Fibroblast of lung (primary cell): ENCODE results near the gene ATP5PD.

ENCODE experiments used
- EZH2 ChIP-seq: IDR thresholded peaks from 2 replicates; pipeline ENCODE4 v1.5.1; 2012; ENCODE audit warnings: low read length, control low read depth, mild to moderate bottlenecking; ENCODE audit errors: missing control alignments
- TF ChIP-seq, protein P1 (sequence below), 2 donors: IDR thresholded peaks in 1 of 2; conservative IDR thresholded peaks in 1 of 2; 1 replicate in 1 of 2; 2 replicates in 1 of 2; pipeline ENCODE4 v1.5.1; 2011 to 2012; ENCODE audit warnings: low read length in 2 of 2, control low read depth in 1 of 2, inconsistent platforms in 1 of 2, low read depth in 1 of 2, mild to moderate bottlenecking in 1 of 2

DNA sequence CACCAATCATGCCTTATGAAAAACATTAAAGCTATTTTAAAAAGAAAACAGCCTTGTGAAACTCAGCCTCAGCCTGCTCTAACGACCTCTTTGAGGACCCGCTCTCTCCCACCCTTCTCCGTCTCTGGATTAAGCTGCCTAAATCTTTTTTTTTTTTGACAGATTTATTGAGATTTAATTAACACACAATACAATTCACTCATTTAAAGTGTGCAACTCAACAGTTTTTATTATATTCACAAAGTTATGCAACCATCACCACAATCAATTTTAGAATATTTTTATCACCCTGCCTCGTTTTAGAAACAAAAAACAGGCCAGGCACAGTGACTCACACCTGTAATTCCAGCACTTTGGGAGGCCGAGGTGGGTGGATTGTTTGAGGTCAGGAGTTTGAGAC is 50.9 kb downstream of the ATP5PD start:
- TF ChIP-seq, protein P1, sequence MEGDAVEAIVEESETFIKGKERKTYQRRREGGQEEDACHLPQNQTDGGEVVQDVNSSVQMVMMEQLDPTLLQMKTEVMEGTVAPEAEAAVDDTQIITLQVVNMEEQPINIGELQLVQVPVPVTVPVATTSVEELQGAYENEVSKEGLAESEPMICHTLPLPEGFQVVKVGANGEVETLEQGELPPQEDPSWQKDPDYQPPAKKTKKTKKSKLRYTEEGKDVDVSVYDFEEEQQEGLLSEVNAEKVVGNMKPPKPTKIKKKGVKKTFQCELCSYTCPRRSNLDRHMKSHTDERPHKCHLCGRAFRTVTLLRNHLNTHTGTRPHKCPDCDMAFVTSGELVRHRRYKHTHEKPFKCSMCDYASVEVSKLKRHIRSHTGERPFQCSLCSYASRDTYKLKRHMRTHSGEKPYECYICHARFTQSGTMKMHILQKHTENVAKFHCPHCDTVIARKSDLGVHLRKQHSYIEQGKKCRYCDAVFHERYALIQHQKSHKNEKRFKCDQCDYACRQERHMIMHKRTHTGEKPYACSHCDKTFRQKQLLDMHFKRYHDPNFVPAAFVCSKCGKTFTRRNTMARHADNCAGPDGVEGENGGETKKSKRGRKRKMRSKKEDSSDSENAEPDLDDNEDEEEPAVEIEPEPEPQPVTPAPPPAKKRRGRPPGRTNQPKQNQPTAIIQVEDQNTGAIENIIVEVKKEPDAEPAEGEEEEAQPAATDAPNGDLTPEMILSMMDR (conservative IDR thresholded peaks at IDR 0.05 in 1 of 2, IDR thresholded peaks at IDR 0.05 in 1 of 2; ENCODE audit: low read depth in 1 of 2, low read length in 2 of 2): no peak
- no peak for TF ChIP-seq EZH2
